GM12874 (cell line): ENCODE results near the gene CDO1.
A peak's percentile ranks its signal among the peaks of the same experiment; 100 is the strongest.

Source experiments
- TF ChIP-seq, protein P1 (sequence below): IDR thresholded peaks from 2 replicates; pipeline ENCODE4 v1.5.1; 2011; ENCODE audit warnings: low read depth, mild to moderate bottlenecking, control low read depth, low read length, moderate library complexity; ENCODE audit not compliant: insufficient read depth

The CDO1 gene

GRCh38 chr5:115778417-115778816, 38.0 kb downstream of the CDO1 start:
- TF ChIP-seq, protein P1, sequence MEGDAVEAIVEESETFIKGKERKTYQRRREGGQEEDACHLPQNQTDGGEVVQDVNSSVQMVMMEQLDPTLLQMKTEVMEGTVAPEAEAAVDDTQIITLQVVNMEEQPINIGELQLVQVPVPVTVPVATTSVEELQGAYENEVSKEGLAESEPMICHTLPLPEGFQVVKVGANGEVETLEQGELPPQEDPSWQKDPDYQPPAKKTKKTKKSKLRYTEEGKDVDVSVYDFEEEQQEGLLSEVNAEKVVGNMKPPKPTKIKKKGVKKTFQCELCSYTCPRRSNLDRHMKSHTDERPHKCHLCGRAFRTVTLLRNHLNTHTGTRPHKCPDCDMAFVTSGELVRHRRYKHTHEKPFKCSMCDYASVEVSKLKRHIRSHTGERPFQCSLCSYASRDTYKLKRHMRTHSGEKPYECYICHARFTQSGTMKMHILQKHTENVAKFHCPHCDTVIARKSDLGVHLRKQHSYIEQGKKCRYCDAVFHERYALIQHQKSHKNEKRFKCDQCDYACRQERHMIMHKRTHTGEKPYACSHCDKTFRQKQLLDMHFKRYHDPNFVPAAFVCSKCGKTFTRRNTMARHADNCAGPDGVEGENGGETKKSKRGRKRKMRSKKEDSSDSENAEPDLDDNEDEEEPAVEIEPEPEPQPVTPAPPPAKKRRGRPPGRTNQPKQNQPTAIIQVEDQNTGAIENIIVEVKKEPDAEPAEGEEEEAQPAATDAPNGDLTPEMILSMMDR, result no peak

- TF ChIP-seq, protein P1, result no peak
These were observed 39.5 kb downstream of the CDO1 start for GRCh38 chr5:115776989-115777388.

- TF ChIP-seq, protein P1, result no peak
These were observed 40.5 kb downstream of the CDO1 start for GRCh38 chr5:115775999-115776398.

DNA sequence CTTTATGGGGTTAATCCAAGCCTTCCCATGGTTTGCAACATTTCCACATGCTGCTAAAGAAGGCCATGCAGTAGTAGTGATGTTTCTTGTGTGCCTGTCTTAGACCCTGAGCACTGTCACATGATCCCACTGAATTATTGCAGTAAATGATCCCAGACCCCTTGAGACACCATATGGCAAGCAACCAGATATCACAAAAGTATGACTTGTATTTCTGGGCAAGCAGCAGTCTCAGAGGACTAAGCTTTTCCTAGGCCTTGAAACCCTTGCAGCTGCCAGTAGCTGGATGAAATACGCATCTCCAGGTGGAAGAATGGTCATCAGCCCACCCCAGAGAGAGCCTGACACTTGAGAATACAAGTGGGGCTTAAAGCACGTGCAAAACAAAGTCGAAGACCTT, 41.8 kb downstream of the CDO1 start:
- TF ChIP-seq, protein P1, result no peak

DNA sequence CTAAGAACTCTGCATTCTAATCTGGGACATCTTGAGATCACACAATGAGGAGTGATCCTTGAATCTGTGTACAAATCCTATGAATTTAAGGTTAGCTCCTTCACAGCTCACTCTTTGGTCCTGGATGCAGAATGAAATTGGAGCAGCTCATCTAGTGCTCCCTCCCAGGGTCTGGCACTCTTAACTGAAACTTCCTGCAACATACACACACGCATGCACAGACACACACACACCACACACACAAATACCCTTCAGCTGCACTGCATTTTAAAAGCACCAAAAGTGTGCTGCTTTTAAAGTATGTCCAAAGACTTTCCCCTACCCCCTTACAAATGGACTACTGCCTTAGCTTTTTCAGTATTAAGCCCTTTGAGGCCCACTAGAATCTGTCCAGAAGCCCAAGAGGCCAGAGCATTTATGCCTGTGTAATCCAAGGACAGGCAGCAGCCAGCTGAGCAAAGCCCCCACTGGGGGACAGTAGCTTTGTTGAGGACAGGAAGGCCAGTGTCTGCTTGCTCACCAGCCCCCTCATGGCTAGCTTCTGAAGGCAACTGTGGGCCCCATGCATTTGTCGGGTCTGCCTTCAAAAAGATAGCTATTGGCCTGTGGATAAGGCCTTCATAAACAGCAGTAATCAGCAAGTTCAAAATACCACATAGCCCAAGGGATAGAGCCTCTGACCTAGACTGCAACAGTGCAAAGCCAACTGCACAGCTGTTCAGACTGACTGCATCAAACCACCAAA, 43.6 kb downstream of the CDO1 start:
- TF ChIP-seq, protein P1, result no peak

DNA sequence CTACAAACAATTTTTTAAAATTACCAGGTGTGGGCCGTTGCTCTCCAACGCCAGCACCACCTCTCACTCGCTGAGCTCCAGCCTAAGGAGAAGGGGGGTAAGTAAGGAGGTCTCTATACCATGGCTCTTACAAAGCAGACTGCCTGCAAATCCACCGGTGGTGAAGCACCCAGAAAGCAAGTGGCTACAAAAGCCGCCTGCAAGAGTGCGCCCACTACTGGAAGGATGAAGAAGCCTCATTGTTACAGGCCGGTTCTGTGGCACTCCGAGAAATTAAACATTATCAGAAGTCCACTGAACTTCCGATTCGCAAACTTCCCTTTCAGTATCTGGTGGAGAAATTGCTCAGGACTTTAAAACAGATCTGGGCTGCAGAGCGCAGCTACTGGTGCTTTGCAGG, 46.0 kb downstream of the CDO1 start:
- TF ChIP-seq, protein P1, result peak; percentile 71

DNA sequence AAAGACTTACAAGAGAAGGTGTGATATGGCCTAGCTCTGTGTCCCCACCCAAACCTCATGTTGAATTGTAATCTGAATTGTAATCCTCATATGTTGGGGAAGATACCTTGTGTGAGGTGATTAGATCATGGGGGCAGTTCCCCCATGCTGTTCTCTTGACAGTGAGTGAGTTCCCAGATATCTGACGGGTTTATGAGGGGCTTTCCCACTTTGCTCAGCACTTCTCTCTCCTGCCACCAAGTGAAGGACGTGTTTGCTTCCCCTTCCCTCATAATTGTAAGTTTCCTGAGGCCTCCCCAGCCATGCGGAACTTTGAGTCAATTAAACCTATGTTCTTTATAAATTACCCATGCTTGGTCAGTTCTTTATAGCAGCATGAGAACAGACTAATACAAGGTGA, 49.0 kb downstream of the CDO1 start:
- TF ChIP-seq, protein P1, result no peak

DNA sequence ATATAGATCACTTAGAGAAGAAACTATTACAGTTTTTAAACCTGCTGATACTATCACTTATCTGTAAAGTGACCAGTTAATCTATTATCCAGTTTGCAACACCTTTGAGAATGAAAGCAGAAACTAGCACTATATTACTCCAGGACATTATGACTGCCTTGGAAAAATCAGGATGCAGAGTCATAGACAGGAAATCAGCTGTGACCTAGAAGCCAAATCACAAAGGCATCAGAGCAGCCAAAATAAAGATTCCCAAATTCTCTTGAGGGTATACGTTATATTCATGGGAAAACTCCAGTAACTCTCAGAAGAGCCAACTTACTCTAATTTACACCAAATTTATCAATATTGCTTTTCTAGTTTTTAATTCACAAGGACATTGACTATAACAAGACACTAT, 49.9 kb downstream of the CDO1 start:
- TF ChIP-seq, protein P1, result no peak
